Measurements from ENCODE around the gene CCDC137.

CCDC137 gene

GRCh38 chr17:81648013-81648706 lies 18.4 kb upstream of the CCDC137 start:
- peak overlapping the region; percentile 12 for H3K4me3 ChIP-seq (ENCODE audit: low read depth, low read length)
- ChIA-PET CTCF (interaction anchor here (1.4 kb wide), 1 partner anchor 17 kb away, joined by 3 read pairs; no protein-coding TSS in a partner anchor), POLR2A (interaction anchor here (1.3 kb wide), 1 partner anchor 96 kb away, joined by 4 read pairs; the partner anchor contains the start of gene FAAP100)
- no peak for DNase-seq (ENCODE audit: low read depth, low spot score)
- TF ChIP-seq CTCF (IDR thresholded peaks at IDR 0.05; ENCODE audit: insufficient read depth, low read length, missing control alignments), result no peak

DNA sequence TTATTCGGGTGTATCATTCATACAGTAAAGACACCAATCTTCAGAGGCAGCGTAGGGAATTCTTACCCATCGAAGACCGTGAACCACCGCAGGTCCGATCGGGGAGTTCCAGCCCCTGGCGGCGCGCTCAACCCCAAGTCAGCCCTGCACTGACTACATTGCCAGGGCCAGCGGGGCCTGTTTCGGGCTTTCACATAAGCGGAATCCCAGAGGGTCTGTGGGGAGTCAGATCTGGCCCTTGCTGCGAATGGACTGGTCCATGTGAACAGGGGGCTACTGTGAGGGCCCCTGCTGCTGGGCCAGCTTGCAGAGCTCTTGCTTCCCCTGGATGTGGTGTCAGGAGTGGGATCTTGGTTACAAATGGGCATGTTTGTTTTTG lies 17.8 kb upstream of the CCDC137 start:
- TF ChIP-seq CTCF (IDR thresholded peaks at IDR 0.05; ENCODE audit: insufficient read depth, low read length, missing control alignments), result no peak
- no peak for DNase-seq (ENCODE audit: low read depth, low spot score)
- ChIA-PET POLR2A (no interaction called here), CTCF (interaction anchor here (0.7 to 1.4 kb wide), 2 partner anchors 15 to 17 kb away, joined by 3 read pairs; no protein-coding TSS in a partner anchor)
- H3K4me3 ChIP-seq (ENCODE audit: low read depth, low read length), result no peak overlapping the region

DNA sequence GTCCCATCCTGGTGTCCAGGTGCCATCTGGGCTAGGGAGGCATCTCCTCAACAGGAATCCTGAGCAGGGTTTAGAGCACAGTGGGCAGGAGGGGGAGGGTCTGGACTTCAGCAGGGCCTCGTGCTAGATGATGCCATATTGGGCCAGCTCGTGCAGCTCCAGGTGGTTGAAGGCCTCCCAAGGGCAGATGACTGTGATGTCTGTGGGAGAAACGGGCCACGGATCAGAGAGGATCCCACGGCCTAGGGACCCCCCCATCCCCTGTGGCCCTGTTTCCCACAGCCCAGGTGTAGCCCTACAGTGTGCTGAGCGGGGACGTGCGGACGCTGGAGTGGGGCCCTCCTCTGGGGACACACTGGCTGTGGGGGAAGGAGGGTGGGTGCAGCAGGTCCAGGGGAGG lies 15.6 kb upstream of the CCDC137 start:
- CTCF ChIA-PET, result interaction anchor here (1.9 kb wide), 1 partner anchor 9 kb away, joined by 5 read pairs; no protein-coding TSS in a partner anchor
- TF ChIP-seq CTCF (IDR thresholded peaks at IDR 0.05; ENCODE audit: insufficient read depth, low read length, missing control alignments), result no peak
- no peak overlapping the region for H3K4me3 ChIP-seq (ENCODE audit: low read depth, low read length)
- POLR2A ChIA-PET, result no interaction called here
- no peak for DNase-seq (ENCODE audit: low read depth, low spot score)

DNA sequence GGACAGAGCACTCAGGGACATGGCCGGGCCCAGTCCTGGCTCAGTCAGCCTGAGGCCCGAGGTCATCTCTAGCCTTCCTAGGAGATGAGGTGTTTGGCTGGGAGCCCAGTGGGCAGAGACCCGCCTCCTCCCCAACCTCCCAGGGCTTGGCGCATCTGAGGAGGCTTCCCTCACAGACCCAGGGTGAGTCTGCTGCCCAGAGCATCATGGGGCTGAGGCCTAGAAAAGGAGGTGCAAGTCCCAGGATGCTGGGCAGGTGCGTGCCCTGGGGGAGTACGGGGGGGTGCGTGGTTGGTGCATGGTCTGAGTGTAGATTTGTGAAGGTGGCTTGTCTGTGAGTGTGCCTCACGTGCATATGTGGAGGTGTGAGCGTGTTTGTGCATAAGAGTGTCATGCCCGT lies 14.8 kb upstream of the CCDC137 start:
- ChIA-PET CTCF (no interaction called here), POLR2A (no interaction called here)
- no peak overlapping the region for H3K4me3 ChIP-seq (ENCODE audit: low read depth, low read length)
- peak; percentile 59 for DNase-seq (ENCODE audit: low read depth, low spot score)
- no peak for TF ChIP-seq CTCF (IDR thresholded peaks at IDR 0.05; ENCODE audit: insufficient read depth, low read length, missing control alignments)

DNA sequence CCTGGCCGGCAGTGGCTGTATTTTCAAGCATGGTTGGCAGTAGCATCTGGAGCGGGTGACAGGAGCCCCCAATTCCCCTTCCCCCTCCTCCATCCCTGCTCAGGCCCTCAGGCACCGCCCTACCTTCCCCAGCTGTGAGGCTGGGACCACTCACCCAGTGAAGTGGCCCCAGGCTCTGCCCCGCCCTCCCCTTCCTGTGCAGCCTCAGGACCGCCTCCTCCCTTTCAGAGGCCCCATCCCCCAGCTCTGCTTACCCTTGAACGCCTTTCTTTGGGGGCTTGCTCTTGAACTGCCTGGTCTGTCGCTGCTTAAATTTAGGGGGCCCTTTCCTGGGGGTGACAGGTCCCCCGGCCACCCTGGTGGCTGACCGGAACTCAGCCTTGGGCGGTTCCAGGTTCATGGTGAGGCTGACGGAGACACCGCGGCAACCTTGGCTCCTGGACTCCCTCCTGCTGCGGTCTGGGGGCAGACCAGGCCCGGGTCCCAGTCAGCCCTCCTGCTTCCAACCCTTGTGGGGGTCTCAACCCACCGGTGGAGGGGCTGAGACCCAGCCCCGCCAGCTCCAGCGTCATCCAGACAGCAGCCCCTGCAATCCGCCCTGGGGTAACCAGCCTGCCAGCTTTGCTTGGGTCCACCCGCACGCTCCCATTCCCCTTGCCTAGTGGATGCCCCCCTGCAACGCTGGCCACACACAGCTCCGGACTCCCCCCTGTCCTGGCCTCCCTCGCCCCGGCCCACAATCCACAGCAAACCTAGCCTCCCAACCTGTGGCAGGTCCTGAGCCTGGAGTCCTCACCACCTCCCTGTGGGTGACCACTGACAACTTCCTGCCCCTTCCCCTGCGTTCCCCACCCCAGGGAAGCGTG lies 13.4 kb upstream of the CCDC137 start:
- CTCF ChIA-PET, result no interaction called here
- no peak overlapping the region for H3K4me3 ChIP-seq (ENCODE audit: low read depth, low read length)
- POLR2A ChIA-PET, result interaction anchor here (0.7 kb wide), 1 partner anchor 10 kb away, joined by 3 read pairs; no protein-coding TSS in a partner anchor
- DNase-seq (ENCODE audit: low read depth, low spot score), result no peak
- no peak for TF ChIP-seq CTCF (IDR thresholded peaks at IDR 0.05; ENCODE audit: insufficient read depth, low read length, missing control alignments)
